ENCODE measurements around the gene ASPDH.

DNA sequence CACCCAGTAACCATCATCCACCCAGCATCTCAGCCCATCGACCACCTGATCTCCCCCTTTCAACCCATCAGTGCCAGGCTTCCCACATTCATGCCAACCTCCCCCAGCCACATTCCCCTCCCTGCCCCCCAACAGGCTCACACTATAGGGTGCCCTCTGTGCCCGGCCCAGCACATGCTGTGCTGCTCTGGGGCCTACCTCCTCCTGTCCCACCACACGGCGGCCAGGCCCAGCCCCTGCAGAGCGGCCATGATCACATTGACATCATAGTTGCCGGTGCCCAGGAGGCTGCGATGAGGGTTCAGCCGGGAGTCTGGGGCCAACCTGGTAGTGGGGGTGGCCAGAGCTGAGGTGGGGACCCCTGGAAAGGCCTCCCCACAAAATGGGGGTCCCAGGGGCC lies 6.3 kb downstream of the ASPDH start:
- TF ChIP-seq, protein P1, sequence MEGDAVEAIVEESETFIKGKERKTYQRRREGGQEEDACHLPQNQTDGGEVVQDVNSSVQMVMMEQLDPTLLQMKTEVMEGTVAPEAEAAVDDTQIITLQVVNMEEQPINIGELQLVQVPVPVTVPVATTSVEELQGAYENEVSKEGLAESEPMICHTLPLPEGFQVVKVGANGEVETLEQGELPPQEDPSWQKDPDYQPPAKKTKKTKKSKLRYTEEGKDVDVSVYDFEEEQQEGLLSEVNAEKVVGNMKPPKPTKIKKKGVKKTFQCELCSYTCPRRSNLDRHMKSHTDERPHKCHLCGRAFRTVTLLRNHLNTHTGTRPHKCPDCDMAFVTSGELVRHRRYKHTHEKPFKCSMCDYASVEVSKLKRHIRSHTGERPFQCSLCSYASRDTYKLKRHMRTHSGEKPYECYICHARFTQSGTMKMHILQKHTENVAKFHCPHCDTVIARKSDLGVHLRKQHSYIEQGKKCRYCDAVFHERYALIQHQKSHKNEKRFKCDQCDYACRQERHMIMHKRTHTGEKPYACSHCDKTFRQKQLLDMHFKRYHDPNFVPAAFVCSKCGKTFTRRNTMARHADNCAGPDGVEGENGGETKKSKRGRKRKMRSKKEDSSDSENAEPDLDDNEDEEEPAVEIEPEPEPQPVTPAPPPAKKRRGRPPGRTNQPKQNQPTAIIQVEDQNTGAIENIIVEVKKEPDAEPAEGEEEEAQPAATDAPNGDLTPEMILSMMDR (IDR thresholded peaks at IDR 0.05; ENCODE audit: insufficient read depth, low read depth, low read length), result no peak
- TF ChIP-seq EZH2 (IDR thresholded peaks at IDR 0.05; ENCODE audit: insufficient read depth, low read length), result no peak

All from astrocyte (in vitro differentiated cells and primary cell).